Upper lobe of left lung (tissue), 4 donors: Measurements from ENCODE around the gene UNC5A.

ENCODE experiments used
- CTCF ChIP-seq, 6 experiments: fragments of 450-650 bp in 4 of 6; fragments of 200-600 bp in 2 of 6; sonication (generic) in 2 of 6; IDR thresholded peaks; one replicate each; pipeline ENCODE4 v1.5.1; 2016 to 2019; ENCODE audit warnings: antibody characterized with exemption in 6 of 6
- POLR2A ChIP-seq, 4 donors: fragments of 450-650 bp; IDR thresholded peaks; one replicate each; pipeline ENCODE4 v1.5.1; 2016 to 2017; ENCODE audit warnings: antibody characterized with exemption in 4 of 4, mild to moderate bottlenecking in 2 of 4

DNA sequence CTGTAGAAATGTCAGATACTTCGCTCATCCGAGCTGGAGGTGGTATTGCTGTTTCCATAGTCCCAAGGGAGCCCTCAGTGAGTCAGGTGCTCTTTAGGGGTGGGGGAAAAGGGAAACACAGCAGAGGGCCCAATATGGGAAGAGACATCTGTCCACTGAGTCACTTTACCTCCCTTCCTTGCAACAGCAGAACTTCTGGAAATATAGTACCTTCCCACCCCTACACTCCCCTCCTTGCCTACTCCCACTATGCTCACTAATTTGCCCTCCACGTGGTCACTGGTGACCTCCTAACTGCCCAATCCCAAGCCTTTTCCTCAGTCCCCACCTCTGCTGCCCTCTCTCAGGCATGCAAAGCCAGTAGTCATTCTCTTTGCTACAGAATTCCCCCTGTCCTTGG is 86.9 kb downstream of the UNC5A start:
- no peak for TF ChIP-seq CTCF (IDR thresholded peaks at IDR 0.05)
- TF ChIP-seq POLR2A (IDR thresholded peaks at IDR 0.05) = no peak
